GM18526 (cell line): Measurements from ENCODE around the gene WDR19.

Experiments used
- POLR2A ChIP-seq: IDR thresholded peaks from 3 replicates; pipeline ENCODE4 v1.6.1; 2011; ENCODE audit not compliant: insufficient read length; ENCODE audit errors: extremely low read depth

WDR19 gene

DNA sequence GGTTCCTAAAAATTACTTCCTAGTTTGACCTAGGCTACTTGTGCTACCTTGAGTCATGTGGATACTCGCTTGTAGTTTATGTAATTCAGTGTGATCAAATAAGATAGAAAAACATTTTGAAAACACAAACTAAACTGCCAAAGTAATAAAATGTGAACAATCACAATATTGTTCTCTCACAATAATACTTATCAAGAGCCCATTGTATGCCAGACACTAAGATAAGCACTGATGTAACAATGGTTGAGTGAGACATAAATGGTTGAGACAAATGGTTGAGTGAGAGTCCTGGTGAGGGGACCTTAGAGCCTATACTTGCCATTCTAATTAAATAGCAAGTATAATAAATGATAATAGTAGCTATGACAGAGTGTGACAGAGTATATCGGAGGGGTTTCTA, 142.1 kb downstream of the WDR19 start:
- TF ChIP-seq POLR2A = no peak

GRCh38 chr4:39324897-39325613, 142.7 kb downstream of the WDR19 start:
- no peak for TF ChIP-seq POLR2A

- TF ChIP-seq POLR2A = no peak
Measured at GRCh38 chr4:39326468-39326977, 144.2 kb downstream of the WDR19 start.

DNA sequence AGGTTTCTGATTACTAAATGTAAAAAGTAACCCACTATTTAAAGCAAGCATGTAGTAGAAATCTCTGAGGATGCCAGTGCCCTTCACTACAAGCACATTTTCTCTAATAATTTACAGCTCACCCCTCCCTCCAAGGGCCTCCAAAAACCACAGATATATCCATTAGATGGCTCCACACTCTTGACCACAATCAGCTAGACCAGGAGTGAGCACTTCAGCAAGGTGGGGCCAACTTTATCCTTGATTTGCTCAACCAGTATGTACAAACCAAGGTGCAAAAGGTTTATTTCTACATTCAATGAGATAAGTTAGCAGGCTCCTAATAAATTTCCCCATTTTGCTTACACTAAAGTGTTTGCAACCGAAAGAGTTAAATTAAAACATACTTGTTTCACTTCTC, 148.0 kb downstream of the WDR19 start:
- TF ChIP-seq POLR2A = no peak

- no peak for TF ChIP-seq POLR2A
Measured at GRCh38 chr4:39331191-39331590, 148.9 kb downstream of the WDR19 start.
